ENCODE data around the gene ARHGEF16. TPM values are rescaled to one million over a fixed set of nuclear protein-coding genes. Genes with fewer than 3 reads are reported as not detected.

The ARHGEF16 gene
- total RNA-seq, 1 donor from 2014 or later, result 0.34 TPM

DNA sequence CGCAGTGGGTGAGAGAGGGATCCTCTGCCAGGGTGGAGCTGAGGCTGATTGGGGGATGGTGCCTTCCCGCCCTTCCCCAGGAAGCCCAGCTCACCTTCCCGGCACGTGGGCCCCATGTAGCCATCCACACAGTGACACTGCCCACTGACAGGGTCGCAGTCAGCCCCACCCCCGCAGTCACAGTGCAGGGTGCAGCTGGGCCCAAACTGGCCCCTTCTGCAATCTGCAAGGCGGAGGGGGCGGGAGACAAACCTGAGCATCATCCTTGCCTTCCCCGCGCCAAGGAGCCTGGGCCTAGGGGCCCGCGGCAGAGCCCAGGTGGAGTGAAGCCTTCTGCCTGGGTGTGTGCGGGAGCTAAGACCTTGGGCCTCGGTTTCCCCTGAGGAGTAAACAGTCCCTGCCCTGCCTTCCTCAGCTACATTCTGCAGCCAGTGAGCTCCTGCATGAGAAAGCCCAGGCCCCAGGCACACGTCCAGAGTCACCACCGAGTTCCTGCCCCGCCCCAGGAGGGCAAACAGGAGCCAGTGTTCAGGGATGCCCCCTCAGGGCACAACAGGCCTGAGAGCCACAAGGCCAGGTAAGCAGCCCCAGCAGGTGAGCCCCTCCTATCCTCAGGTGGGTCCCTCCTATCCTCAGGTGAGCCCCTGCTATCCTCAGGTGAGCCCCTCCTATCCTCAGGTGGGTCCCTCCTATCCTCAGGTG lies 38.2 kb downstream of the ARHGEF16 start:
- Mint-ChIP-seq H3K27ac (ENCODE audit: unreplicated experiment) (no peak overlapping the region), H3K9me3 (ENCODE audit: unreplicated experiment) (peaks cover 8% of the 10 kb centered on the region), H3K4me1 (ENCODE audit: low read depth, unreplicated experiment) (no peaks in the 10 kb centered on the region), H3K36me3 (ENCODE audit: unreplicated experiment) (peaks cover 13% of the 10 kb centered on the region), H3K4me3 (ENCODE audit: unreplicated experiment) (no peak overlapping the region), H3K27me3 (ENCODE audit: unreplicated experiment) (peaks cover 2% of the 10 kb centered on the region)
- TF ChIP-seq, protein P1, sequence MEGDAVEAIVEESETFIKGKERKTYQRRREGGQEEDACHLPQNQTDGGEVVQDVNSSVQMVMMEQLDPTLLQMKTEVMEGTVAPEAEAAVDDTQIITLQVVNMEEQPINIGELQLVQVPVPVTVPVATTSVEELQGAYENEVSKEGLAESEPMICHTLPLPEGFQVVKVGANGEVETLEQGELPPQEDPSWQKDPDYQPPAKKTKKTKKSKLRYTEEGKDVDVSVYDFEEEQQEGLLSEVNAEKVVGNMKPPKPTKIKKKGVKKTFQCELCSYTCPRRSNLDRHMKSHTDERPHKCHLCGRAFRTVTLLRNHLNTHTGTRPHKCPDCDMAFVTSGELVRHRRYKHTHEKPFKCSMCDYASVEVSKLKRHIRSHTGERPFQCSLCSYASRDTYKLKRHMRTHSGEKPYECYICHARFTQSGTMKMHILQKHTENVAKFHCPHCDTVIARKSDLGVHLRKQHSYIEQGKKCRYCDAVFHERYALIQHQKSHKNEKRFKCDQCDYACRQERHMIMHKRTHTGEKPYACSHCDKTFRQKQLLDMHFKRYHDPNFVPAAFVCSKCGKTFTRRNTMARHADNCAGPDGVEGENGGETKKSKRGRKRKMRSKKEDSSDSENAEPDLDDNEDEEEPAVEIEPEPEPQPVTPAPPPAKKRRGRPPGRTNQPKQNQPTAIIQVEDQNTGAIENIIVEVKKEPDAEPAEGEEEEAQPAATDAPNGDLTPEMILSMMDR (IDR thresholded peaks at IDR 0.05; ENCODE audit: partially characterized antibody, unreplicated experiment), result no peak
- DNase-seq, result no peak

GRCh38 chr1:3494321-3495308 lies 40.1 kb downstream of the ARHGEF16 start:
- no peaks in the 10 kb centered on the region for H3K36me3 Mint-ChIP-seq (ENCODE audit: unreplicated experiment)
- no peak overlapping the region for H3K4me3 Mint-ChIP-seq (ENCODE audit: unreplicated experiment)
- no peaks in the 10 kb centered on the region for H3K9me3 Mint-ChIP-seq (ENCODE audit: unreplicated experiment)
- H3K27ac Mint-ChIP-seq (ENCODE audit: unreplicated experiment), result no peak overlapping the region
- H3K4me1 Mint-ChIP-seq (ENCODE audit: low read depth, unreplicated experiment), result no peaks in the 10 kb centered on the region
- TF ChIP-seq, protein P1 (IDR thresholded peaks at IDR 0.05; ENCODE audit: partially characterized antibody, unreplicated experiment), result no peak
- no peak for DNase-seq
- peaks cover 2% of the 10 kb centered on the region for H3K27me3 Mint-ChIP-seq (ENCODE audit: unreplicated experiment)

- no peaks in the 10 kb centered on the region for H3K36me3 Mint-ChIP-seq (ENCODE audit: unreplicated experiment)
- peaks cover 2% of the 10 kb centered on the region for H3K27me3 Mint-ChIP-seq (ENCODE audit: unreplicated experiment)
- TF ChIP-seq, protein P1 (IDR thresholded peaks at IDR 0.05; ENCODE audit: partially characterized antibody, unreplicated experiment), result no peak
- no peak overlapping the region for H3K4me3 Mint-ChIP-seq (ENCODE audit: unreplicated experiment)
- H3K27ac Mint-ChIP-seq (ENCODE audit: unreplicated experiment), result no peak overlapping the region
- peaks cover 3% of the 10 kb centered on the region for H3K9me3 Mint-ChIP-seq (ENCODE audit: unreplicated experiment)
- DNase-seq, result no peak
- H3K4me1 Mint-ChIP-seq (ENCODE audit: low read depth, unreplicated experiment), result no peaks in the 10 kb centered on the region
Observed at GRCh38 chr1:3495776-3496745, 41.6 kb downstream of the ARHGEF16 start.

GRCh38 chr1:3496916-3497315 lies 42.5 kb downstream of the ARHGEF16 start:
- Mint-ChIP-seq H3K9me3 (ENCODE audit: unreplicated experiment) (peaks cover 3% of the 10 kb centered on the region), H3K4me1 (ENCODE audit: low read depth, unreplicated experiment) (no peaks in the 10 kb centered on the region), H3K4me3 (ENCODE audit: unreplicated experiment) (no peak overlapping the region), H3K36me3 (ENCODE audit: unreplicated experiment) (no peaks in the 10 kb centered on the region), H3K27ac (ENCODE audit: unreplicated experiment) (no peak overlapping the region), H3K27me3 (ENCODE audit: unreplicated experiment) (no peaks in the 10 kb centered on the region)
- TF ChIP-seq, protein P1 (IDR thresholded peaks at IDR 0.05; ENCODE audit: partially characterized antibody, unreplicated experiment), result no peak
- DNase-seq, result no peak
